HG03196 (cell line): Measurements from ENCODE around the gene NUDT16L1.

ENCODE experiments used
- ATAC-seq: cut with Tn5 transposase; IDR thresholded peaks from one replicate; pipeline ENCODE4 v1.9.1; 2021; ENCODE audit not compliant: unreplicated experiment

Gene NUDT16L1

DNA sequence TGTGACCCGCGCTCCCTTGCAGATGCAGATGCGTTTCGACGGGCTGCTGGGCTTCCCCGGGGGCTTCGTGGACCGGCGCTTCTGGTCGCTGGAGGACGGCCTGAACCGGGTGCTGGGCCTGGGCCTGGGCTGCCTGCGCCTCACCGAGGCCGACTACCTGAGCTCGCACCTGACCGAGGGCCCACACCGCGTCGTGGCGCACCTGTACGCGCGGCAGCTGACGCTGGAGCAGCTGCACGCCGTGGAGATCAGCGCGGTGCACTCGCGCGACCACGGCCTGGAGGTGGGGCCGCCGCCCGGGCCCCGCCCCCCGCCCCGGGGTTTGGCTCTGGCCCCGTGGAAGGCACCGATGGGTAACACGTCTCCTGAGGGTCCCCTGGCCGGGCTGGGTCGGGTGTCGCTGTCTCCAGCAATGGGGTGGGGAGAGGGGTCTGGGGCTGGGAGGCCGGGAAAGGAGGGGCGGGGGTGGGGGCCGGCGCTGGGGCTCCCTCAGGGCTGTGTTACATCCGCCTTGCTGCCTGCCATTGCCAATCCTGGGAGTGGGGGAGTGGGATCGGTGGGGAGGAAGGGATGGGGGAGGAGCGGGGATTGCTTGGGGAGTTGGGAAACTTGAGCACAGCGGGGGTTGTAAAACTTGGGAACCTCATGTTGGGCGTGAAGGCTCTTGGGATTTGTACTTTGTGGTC, 737 bp downstream of the NUDT16L1 start:
- ATAC-seq = no peak

DNA sequence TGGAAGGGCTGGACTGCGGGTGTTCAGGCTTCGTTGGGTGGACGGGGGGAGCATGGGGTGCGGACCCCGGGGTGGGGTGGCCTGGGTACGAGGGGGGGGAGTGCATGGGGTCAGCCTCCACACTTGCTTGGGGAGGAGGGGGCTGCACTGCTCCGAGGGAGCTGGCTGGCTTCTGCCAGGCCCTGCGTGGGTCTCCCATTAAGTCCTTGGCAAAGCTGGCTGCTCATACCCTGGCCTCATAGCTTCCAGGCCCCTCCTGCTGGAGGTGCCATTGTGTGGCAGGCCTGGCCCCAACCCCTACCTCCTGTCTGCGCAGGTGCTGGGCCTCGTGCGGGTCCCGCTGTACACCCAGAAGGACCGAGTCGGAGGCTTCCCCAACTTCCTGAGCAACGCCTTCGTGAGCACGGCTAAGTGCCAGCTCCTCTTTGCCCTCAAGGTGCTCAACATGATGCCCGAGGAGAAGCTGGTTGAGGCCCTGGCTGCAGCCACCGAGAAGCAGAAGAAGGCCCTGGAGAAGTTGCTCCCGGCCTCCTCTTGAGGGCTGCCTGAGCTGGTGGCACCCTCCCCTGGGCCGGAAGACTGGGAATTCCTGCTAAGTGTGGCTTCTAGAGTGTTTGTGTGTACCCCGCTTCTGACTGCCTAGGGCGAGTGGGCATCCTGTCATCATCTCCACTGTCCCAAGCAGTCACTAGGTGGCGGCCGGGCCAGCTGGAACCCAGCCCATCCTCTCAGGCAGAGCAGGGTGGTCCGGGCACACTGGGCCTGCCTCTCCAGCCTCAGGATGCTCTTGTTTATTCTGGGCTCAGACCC, 1.5 kb downstream of the NUDT16L1 start:
- no peak for ATAC-seq

DNA sequence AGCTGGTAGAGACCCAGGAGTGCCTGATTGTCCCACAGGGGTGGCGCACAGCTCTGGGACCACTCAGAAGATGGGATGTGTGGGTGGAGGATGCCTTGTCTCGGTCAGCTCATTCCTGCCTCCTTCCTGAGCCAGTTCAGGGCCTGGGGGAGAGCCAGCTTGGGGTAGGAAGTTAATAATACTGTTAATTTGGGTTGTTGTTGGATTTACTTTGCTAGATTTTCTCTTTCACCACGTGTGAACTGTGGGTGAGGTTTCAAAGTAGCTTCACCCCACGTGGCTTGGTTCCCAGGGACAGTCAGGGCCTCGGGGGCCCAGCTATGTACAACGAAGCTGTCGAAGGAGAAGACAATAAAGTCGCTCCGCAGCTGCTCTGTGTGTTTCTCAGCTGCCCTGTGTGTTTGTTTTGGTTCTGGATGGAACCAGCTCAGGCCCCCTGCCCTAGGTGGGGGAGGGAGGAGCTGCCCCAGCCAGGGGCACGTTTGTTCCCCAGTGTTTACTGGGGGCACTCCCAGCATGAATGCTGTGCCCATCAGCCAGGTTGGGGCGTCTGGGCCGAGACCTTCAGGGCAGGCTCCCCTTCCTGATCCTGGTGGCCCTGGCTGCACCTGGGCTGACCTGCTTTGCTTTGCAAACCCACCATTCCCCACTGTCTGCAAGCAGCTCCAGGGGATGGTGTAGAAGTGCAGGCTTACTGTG, 2.3 kb downstream of the NUDT16L1 start:
- no peak for ATAC-seq

GRCh38 chr16:4696172-4696904, 3.0 kb downstream of the NUDT16L1 start:
- ATAC-seq = no peak

GRCh38 chr16:4696905-4697847, 3.8 kb downstream of the NUDT16L1 start:
- ATAC-seq = no peak

DNA sequence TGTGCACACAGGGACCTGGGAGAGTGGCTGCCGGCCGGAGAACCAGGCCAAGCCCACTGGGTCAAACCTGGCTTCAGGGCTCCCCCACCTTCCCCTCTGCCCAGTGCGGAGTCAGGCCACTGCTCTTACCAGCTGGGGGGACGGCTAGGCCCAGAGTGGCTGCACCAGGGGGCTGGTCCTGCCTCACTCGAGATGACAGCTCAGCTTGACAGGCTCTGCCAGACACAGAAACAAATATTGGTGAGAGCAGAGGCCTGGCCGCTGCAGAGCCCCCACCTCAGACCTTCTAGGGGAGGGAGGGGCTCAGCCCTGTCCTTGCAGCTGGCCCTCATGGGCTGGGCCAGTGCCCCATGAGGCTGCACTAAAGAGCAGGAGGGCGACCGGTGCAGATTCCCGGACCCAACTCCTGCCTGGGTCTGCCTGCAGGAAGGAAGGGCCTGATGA, 4.5 kb downstream of the NUDT16L1 start:
- ATAC-seq = no peak

GRCh38 chr16:4698321-4699045, 5.1 kb downstream of the NUDT16L1 start:
- no peak for ATAC-seq

- no peak for ATAC-seq
These were observed 5.7 kb downstream of the NUDT16L1 start for GRCh38 chr16:4699046-4699556.

GRCh38 chr16:4700380-4700996, 7.1 kb downstream of the NUDT16L1 start:
- ATAC-seq = no peak

DNA sequence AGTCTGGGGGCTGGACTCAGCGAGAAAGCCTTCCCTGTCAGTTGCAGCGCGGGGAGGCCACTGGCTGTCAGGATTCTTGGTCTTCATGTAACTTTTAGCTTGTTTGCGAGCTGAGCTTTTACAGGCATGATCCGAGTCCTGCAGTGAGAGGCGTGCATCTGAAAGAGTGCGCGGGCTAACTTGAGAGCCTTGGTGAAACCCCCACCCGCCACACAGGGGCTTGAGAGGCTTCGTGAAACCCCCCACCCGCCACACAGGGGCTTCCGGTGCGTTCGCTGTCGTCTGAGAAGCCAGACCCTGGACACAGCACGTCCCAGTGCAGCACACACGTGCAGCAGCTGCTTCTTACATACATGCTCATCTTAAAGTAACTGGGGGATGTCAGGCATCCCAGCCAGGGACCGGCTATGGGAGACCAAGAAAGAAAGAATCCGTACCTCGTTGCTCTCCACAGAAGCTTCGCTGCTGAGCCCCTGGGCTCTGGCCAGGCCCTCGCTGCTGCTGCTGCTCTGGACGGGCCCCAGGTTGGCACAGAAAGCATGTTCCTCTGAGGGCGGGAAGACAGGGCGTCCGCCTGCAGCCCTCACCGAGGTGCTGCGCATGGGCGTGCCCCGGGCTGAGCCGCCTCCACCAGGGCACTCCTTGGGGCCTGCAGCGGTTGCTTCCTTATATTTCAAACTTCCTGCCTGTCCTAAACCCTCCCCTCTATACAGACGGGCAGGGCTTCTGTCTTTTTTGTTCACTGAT, 7.8 kb downstream of the NUDT16L1 start:
- no peak for ATAC-seq

DNA sequence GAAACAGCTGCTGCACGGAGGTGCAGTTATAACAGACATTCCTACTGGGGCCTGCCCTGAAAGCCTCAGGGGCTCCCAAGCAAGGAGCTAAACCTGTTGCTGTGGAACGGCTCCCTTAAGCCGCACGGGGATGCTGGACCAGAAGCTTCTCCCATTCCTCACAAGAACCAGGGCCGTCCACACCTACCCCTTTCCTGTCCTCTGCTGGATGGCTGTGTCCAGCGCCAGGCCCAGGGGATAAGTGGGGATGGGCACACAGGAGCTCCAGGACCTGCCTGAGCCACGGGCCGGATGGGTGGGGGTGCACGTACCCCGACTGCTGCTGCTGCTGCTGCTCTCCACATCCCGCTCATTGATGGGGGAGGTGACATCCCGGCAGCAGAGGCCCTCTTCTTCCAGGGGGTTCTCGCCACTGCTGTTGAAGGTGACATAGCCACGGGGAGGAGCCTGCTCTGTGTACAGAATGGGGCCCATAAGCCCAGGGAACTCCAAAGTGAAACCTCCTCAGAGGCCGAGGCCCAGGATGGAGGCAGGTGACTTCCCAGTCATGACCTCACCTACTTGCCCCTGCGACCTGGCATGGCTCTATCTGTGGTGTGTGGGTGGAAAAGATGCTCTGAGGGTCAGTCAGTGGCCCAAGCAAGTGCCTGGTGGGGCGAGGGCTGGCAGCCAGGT, 8.6 kb downstream of the NUDT16L1 start:
- no peak for ATAC-seq

DNA sequence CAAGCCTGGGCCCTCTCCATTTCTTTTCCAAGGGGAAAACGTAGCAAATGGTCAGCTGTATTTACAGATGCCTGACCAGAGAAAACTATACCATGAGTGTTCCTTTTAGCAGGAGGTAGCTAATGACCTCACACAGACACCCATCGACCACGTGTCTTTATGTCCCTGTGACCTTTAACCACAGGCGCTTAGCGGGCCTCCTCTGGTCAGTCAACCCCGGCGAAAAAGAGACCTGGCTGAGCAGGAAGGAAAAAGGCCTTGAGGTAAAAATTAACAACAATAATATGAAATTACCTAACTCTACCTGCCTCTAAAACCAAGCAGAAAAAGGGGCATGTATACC, 9.1 kb downstream of the NUDT16L1 start:
- no peak for ATAC-seq

GRCh38 chr16:4703906-4704305, 10.5 kb downstream of the NUDT16L1 start:
- ATAC-seq = no peak

GRCh38 chr16:4704491-4704890, 11.1 kb downstream of the NUDT16L1 start:
- ATAC-seq = no peak

DNA sequence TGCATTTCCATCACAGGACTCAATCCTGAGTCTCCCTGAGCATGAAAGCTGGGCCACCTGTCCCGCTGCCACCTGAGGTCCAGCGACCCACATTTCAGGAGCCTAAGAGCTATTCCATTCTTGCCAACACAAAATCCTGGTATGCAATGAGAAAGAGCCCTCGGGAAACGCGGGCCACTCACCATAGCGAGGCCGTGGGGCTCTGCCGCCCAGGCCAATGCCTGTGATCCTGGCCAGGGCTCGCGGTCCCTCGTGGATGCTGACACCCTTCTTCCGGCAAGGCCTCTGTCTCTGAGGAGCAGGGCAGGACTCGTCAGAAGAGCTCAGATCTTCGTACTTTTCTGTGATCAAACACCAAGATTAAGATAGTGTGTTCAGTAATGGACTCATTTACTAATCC, 11.6 kb downstream of the NUDT16L1 start:
- no peak for ATAC-seq

DNA sequence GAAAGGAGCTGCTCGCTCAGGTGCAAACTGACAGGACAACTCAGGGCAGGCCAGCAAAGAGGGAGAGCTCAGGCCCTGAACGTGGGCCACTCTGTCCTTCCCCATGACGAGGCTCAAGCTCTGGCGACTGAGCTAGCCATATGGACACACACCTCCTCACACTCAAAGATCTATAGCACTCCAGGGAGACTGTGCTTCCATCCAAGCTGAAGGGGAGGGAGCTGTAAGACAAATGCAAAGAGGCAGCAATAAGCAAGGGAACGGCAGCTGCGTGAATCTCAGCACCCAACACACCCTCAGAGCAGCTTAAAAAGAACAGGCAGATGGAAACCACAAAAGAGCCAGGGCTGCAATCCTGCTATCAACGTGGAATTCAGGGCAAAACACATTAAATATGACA, 13.5 kb downstream of the NUDT16L1 start:
- ATAC-seq = no peak

GRCh38 chr16:4709481-4709880, 16.1 kb downstream of the NUDT16L1 start:
- ATAC-seq = no peak
